PC-3 (cell line): ENCODE measurements around the gene ORC5. TPM values are rescaled to one million over a fixed set of nuclear protein-coding genes. Genes with fewer than 3 reads are reported as not detected.

Experiments used
- ATAC-seq: fragments of 200-7000 bp; cut with Tn5 transposase; 2 replicates; pipeline ENCODE4 v1.9.1; 2020; ENCODE audit warnings: mild to moderate bottlenecking, moderate library complexity
- BruUV-seq: library from RNA; stranded (reverse); fragments of 400-500 nt; replicated peaks from 2 replicates; lab custom pipeline; 2021; lab: Mats Ljungman, UMichigan
- CTCF ChIA-PET: fragments of 300-600 bp; sonication (Branson Sonifier 250); formaldehyde crosslinking; loops from one replicate; lab custom pipeline; 2022; ENCODE audit warnings: antibody characterized with exemption; lab: Charles Lee
- POLR2A ChIA-PET: fragments of 300-600 bp; sonication (Branson Sonifier 250); formaldehyde crosslinking; loops from one replicate; lab custom pipeline; 2022; ENCODE audit warnings: antibody characterized with exemption; ENCODE audit not compliant: unreplicated experiment; lab: Charles Lee
- DNase-seq: peaks from one replicate; pipeline ENCODE4 v3.0.0-alpha.2; 2015
- H2AFZ ChIP-seq: fragments of 300-600 bp; sonication (generic); 2 replicates; pipeline ENCODE4 v1.6.0; 2016; ENCODE audit warnings: antibody characterized with exemption, low read length
- H3F3A ChIP-seq: fragments of 300-600 bp; sonication (generic); one replicate; pipeline ENCODE4 v1.6.0; 2017; ENCODE audit warnings: antibody characterized with exemption, low read length, control low read depth, mild to moderate bottlenecking; ENCODE audit not compliant: unreplicated experiment
- H3K27ac ChIP-seq: fragments of 300-600 bp; sonication (generic); 2 replicates; pipeline ENCODE4 v1.5.1; 2016; ENCODE audit warnings: mild to moderate bottlenecking, low read length
- H3K27me3 ChIP-seq: fragments of 300-600 bp; sonication (generic); 2 replicates; pipeline ENCODE4 v1.6.1; 2016; ENCODE audit warnings: low read length, mixed read lengths
- H3K36me3 ChIP-seq: fragments of 300-600 bp; sonication (generic); 2 replicates; pipeline ENCODE4 v1.6.1; 2016; ENCODE audit warnings: low read depth, mixed run types, low read length, mixed read lengths
- H3K4me1 ChIP-seq: fragments of 300-600 bp; sonication (generic); 2 replicates; pipeline ENCODE4 v1.5.1; 2016; ENCODE audit warnings: low read length; ENCODE audit not compliant: insufficient read depth
- H3K4me2 ChIP-seq: fragments of 300-600 bp; sonication (generic); 2 replicates; pipeline ENCODE4 v1.6.0; 2016; ENCODE audit warnings: low read length
- H3K4me3 ChIP-seq: fragments of 300-600 bp; sonication (generic); 2 replicates; pipeline ENCODE4 v1.5.1; 2016; ENCODE audit warnings: mild to moderate bottlenecking, low read length, mixed read lengths
- H3K79me2 ChIP-seq: fragments of 300-600 bp; sonication (generic); 2 replicates; pipeline ENCODE4 v1.6.1; 2017; ENCODE audit warnings: low read length, mixed read lengths
- H3K9ac ChIP-seq: fragments of 300-600 bp; sonication (generic); 2 replicates; pipeline ENCODE4 v1.6.0; 2016; ENCODE audit warnings: mild to moderate bottlenecking, low read length
- H3K9me2 ChIP-seq: fragments of 300-600 bp; sonication (generic); replicated peaks from 2 replicates; pipeline ENCODE4 v1.6.1; 2016; ENCODE audit warnings: mixed run types, low read length, mixed read lengths
- H3K9me3 ChIP-seq: fragments of 300-600 bp; sonication (generic); 2 replicates; pipeline ENCODE4 v1.6.1; 2016; ENCODE audit warnings: low read length, mixed read lengths
- H4K20me1 ChIP-seq: fragments of 300-600 bp; sonication (generic); 2 replicates; pipeline ENCODE4 v1.6.1; 2016; ENCODE audit warnings: low read length, mixed read lengths
- CTCF ChIP-seq: fragments of 300-600 bp; sonication (generic); conservative IDR thresholded peaks from 2 replicates; pipeline ENCODE4 v1.5.1; 2017; ENCODE audit warnings: antibody characterized with exemption, low read depth, mild to moderate bottlenecking, low read length
- EZH2 ChIP-seq: fragments of 300-600 bp; sonication (generic); IDR thresholded peaks from one replicate; pipeline ENCODE4 v1.6.1; 2017; ENCODE audit warnings: antibody characterized with exemption, mild to moderate bottlenecking, low read length; ENCODE audit not compliant: unreplicated experiment
- EZH2phosphoT487 ChIP-seq: fragments of 300-600 bp; sonication (generic); IDR thresholded peaks from 2 replicates; pipeline ENCODE4 v1.6.1; 2018; ENCODE audit warnings: mild to moderate bottlenecking, antibody characterized with exemption, low read length, borderline replicate concordance
- intact Hi-C: fragments of 100-400 bp; cut with micrococcal nuclease; formaldehyde crosslinking; loops from 2 replicates; pipeline ENCODE4 v1.9.0; 2023
- total RNA-seq: library from RNA; depleted of rRNA; stranded (reverse); fragments of >200 nt; gene quantifications from 2 replicates; pipeline ENCODE4 v1.2.3, GENCODE V29; 2014

Gene ORC5
- total RNA-seq, 1 experiment from 2014 or later = 34.5 TPM

GRCh38 chr7:104135760-104136558 is 71.9 kb downstream of the ORC5 start:
- no peaks in the 10 kb centered on the region for H3K9me2 ChIP-seq
- H3K27ac ChIP-seq = no peak overlapping the region
- H3K4me1 ChIP-seq = peaks cover 5% of the 10 kb centered on the region; the same call in 1 of the 2 replicates
- no peak overlapping the region for H3K9ac ChIP-seq
- no peak for ATAC-seq
- no peak for DNase-seq
- no peak for TF ChIP-seq CTCF
- TF ChIP-seq EZH2phosphoT487 = no peak
- TF ChIP-seq EZH2 = no peak
- H3K4me3 ChIP-seq = no peak overlapping the region
- no TSS peak for BruUV-seq
- no peaks in the 10 kb centered on the region for H3F3A ChIP-seq
- CTCF ChIA-PET = no interaction called here
- POLR2A ChIA-PET = no interaction called here
- no peak overlapping the region for H2AFZ ChIP-seq
- no peaks in the 10 kb centered on the region for H4K20me1 ChIP-seq
- H3K9me3 ChIP-seq = no peaks in the 10 kb centered on the region
- H3K36me3 ChIP-seq = peaks cover 19% of the 10 kb centered on the region; the same call in 1 of the 2 replicates
- H3K4me2 ChIP-seq = no peak overlapping the region
- H3K27me3 ChIP-seq = no peaks in the 10 kb centered on the region
- no peaks in the 10 kb centered on the region for H3K79me2 ChIP-seq
- intact Hi-C loops = no loop called here

GRCh38 chr7:104133238-104133637 is 74.6 kb downstream of the ORC5 start:
- Histone ChIP-seq H3K4me3 (no peak overlapping the region), H3K4me1 (0 out of 2 replicates have a peak, but pooled peaks cover under 1% of the 10 kb centered on the region), H2AFZ (no peak overlapping the region), H3K36me3 (peaks cover 20% of the 10 kb centered on the region; the same call in 1 of the 2 replicates), H3K79me2 (no peaks in the 10 kb centered on the region), H3K9me3 (no peaks in the 10 kb centered on the region), H3K9me2 (no peaks in the 10 kb centered on the region), H3K27me3 (no peaks in the 10 kb centered on the region), H4K20me1 (no peaks in the 10 kb centered on the region), H3F3A (no peaks in the 10 kb centered on the region), H3K9ac (no peak overlapping the region), H3K27ac (no peak overlapping the region), H3K4me2 (no peak overlapping the region)
- CTCF ChIA-PET = no interaction called here
- DNase-seq = no peak
- POLR2A ChIA-PET = no interaction called here
- no peak for ATAC-seq
- no TSS peak for BruUV-seq
- intact Hi-C loops = no loop called here
- TF ChIP-seq EZH2 = no peak
- no peak for TF ChIP-seq EZH2phosphoT487
- no peak for TF ChIP-seq CTCF

GRCh38 chr7:104130726-104131125 is 77.1 kb downstream of the ORC5 start:
- Histone ChIP-seq H3K36me3 (peaks cover 16% of the 10 kb centered on the region; the same call in 1 of the 2 replicates), H3K27ac (no peak overlapping the region), H3F3A (no peaks in the 10 kb centered on the region), H3K4me3 (no peak overlapping the region), H3K9me3 (no peaks in the 10 kb centered on the region), H3K9me2 (no peaks in the 10 kb centered on the region), H3K4me1 (no peaks in the 10 kb centered on the region), H3K9ac (no peak overlapping the region), H3K79me2 (no peaks in the 10 kb centered on the region), H2AFZ (no peak overlapping the region), H4K20me1 (no peaks in the 10 kb centered on the region), H3K4me2 (no peak overlapping the region), H3K27me3 (no peaks in the 10 kb centered on the region)
- TF ChIP-seq CTCF (no peak), EZH2 (no peak), EZH2phosphoT487 (no peak)
- CTCF ChIA-PET = no interaction called here
- no TSS peak for BruUV-seq
- ATAC-seq = no peak
- no peak for DNase-seq
- POLR2A ChIA-PET = no interaction called here
- intact Hi-C loops = no loop called here
